Activated B cell treated with CpG ODN at 0.5 μM for 24 hours (primary cell): Measurements from ENCODE around the gene FCER2. TPM values are rescaled to one million over a fixed set of nuclear protein-coding genes. Genes with fewer than 3 reads are reported as not detected.

Experiments used
- ATAC-seq: fragments of 200-7000 bp; cut with Tn5 transposase; one replicate; pipeline ENCODE4 v1.10.0; 2021; ENCODE audit warnings: low read depth, mild to moderate bottlenecking, moderate library complexity
- CTCF ChIA-PET: fragments of 350-600 bp; sonication (Branson Sonifier 250); formaldehyde crosslinking; loops from one replicate; lab custom pipeline; 2021; ENCODE audit warnings: antibody characterized with exemption; lab: Charles Lee
- POLR2A ChIA-PET: fragments of 350-600 bp; sonication (Branson Sonifier 250); formaldehyde crosslinking; loops from one replicate; lab custom pipeline; 2021; ENCODE audit warnings: antibody characterized with exemption; lab: Charles Lee
- DNase-seq: peaks from one replicate; pipeline ENCODE4 v3.0.0; 2022
- H3K27ac Mint-ChIP-seq: one replicate; pipeline ENCODE4 v1.8.0; 2020; ENCODE audit warnings: mixed read lengths
- H3K27me3 Mint-ChIP-seq: one replicate; pipeline ENCODE4 v1.8.0; 2021; ENCODE audit warnings: mixed read lengths
- H3K36me3 Mint-ChIP-seq: one replicate; pipeline ENCODE4 v1.8.0; 2021; ENCODE audit warnings: low read depth, mixed read lengths
- H3K4me1 Mint-ChIP-seq: one replicate; pipeline ENCODE4 v1.8.0; 2021; ENCODE audit warnings: mixed read lengths
- H3K4me3 Mint-ChIP-seq: one replicate; pipeline ENCODE4 v1.8.0; 2020; ENCODE audit warnings: mild to moderate bottlenecking, mixed read lengths
- H3K9me3 Mint-ChIP-seq: one replicate; pipeline ENCODE4 v1.8.0; 2020; ENCODE audit warnings: mixed read lengths
- CTCF ChIP-seq: fragments of 200-600 bp; IDR thresholded peaks from one replicate; pipeline ENCODE4 v1.8.0; 2022; ENCODE audit warnings: antibody characterized with exemption, mild to moderate bottlenecking
- intact Hi-C: fragments of 100-400 bp; cut with micrococcal nuclease; formaldehyde crosslinking; loops from one replicate; pipeline ENCODE4 v1.15.1; 2024
- total RNA-seq: library from RNA; stranded (reverse); gene quantifications from 2 replicates; pipeline ENCODE4 v1.2.3, GENCODE V29; 2022

Gene FCER2
- total RNA-seq, 1 donor from 2014 or later: 193 TPM

- peaks cover 36% of the 10 kb centered on the region for H3K4me1 Mint-ChIP-seq
- no peak overlapping the region for H3K27ac Mint-ChIP-seq
- no peak for TF ChIP-seq CTCF
- ATAC-seq (no peak), DNase-seq (peak; percentile 7)
- no peaks in the 10 kb centered on the region for H3K36me3 Mint-ChIP-seq
- no peak overlapping the region for H3K4me3 Mint-ChIP-seq
- H3K9me3 Mint-ChIP-seq: no peaks in the 10 kb centered on the region
- H3K27me3 Mint-ChIP-seq: peaks cover 12% of the 10 kb centered on the region
- intact Hi-C loops: no loop called here
- POLR2A ChIA-PET: interaction anchor here (0.7 to 1.9 kb wide), 4 partner anchors 11 to 38 kb away, joined by 3 to 6 read pairs (median 4); partner anchors contain the start of gene FCER2
- CTCF ChIA-PET: interaction anchor here (1.4 kb wide), 1 partner anchor 59 kb away, joined by 7 read pairs; the partner anchor contains the start of gene TRAPPC5
These were observed 38.1 kb upstream of the FCER2 start for GRCh38 chr19:7739801-7740681.

GRCh38 chr19:7739211-7739755, 37.4 kb upstream of the FCER2 start:
- POLR2A ChIA-PET: interaction anchor here (0.7 to 1.9 kb wide), 2 partner anchors 12 to 37 kb away, joined by 3 to 4 read pairs; partner anchors contain the start of gene FCER2

GRCh38 chr19:7738023-7738422, 36.1 kb upstream of the FCER2 start:
- no peak for TF ChIP-seq CTCF
- Mint-ChIP-seq H3K9me3 (no peaks in the 10 kb centered on the region), H3K4me3 (no peak overlapping the region), H3K36me3 (no peaks in the 10 kb centered on the region), H3K27ac (no peak overlapping the region), H3K4me1 (peaks cover 20% of the 10 kb centered on the region), H3K27me3 (peaks cover 12% of the 10 kb centered on the region)
- ATAC-seq (no peak), DNase-seq (no peak)
- intact Hi-C loops: no loop called here
- CTCF ChIA-PET: interaction anchor here (1.1 kb wide), 1 partner anchor 57 kb away, joined by 3 read pairs; the partner anchor contains the start of gene TRAPPC5
- POLR2A ChIA-PET: interaction anchor here (0.7 to 1.9 kb wide), 2 partner anchors 13 to 129 kb away, joined by 4 read pairs; no protein-coding TSS in a partner anchor

More at GRCh38 chr19:7739211-7739755, 37.4 kb upstream of the FCER2 start:
- intact Hi-C loops: no loop called here
- no peaks in the 10 kb centered on the region for H3K36me3 Mint-ChIP-seq
- H3K4me1 Mint-ChIP-seq: peaks cover 30% of the 10 kb centered on the region
- no peak for DNase-seq
- H3K9me3 Mint-ChIP-seq: no peaks in the 10 kb centered on the region
- CTCF ChIA-PET: interaction anchor here (1.4 kb wide), 1 partner anchor 58 kb away, joined by 7 read pairs; the partner anchor contains the start of gene TRAPPC5
- ATAC-seq: no peak
- no peak for TF ChIP-seq CTCF
- H3K27ac Mint-ChIP-seq: no peak overlapping the region
- H3K4me3 Mint-ChIP-seq: no peak overlapping the region
- H3K27me3 Mint-ChIP-seq: peaks cover 12% of the 10 kb centered on the region

- Mint-ChIP-seq H3K27ac (no peak overlapping the region), H3K4me3 (no peak overlapping the region), H3K9me3 (no peaks in the 10 kb centered on the region), H3K36me3 (no peaks in the 10 kb centered on the region), H3K4me1 (peaks cover 13% of the 10 kb centered on the region), H3K27me3 (peaks cover 12% of the 10 kb centered on the region)
- DNase-seq (no peak), ATAC-seq (no peak)
- ChIA-PET CTCF (interaction anchor here (1.1 kb wide), 1 partner anchor 56 kb away, joined by 3 read pairs; the partner anchor contains the start of gene TRAPPC5), POLR2A (interaction anchor here (0.7 kb wide), 3 partner anchors 40 to 130 kb away, joined by 3 to 13 read pairs (median 4); no protein-coding TSS in a partner anchor)
- TF ChIP-seq CTCF: no peak
- intact Hi-C loops: no loop called here
These were observed 35.3 kb upstream of the FCER2 start for GRCh38 chr19:7737215-7737614.

GRCh38 chr19:7736148-7736547, 34.2 kb upstream of the FCER2 start:
- ChIA-PET CTCF (no interaction called here), POLR2A (no interaction called here)
- no peak overlapping the region for H3K27ac Mint-ChIP-seq

More at GRCh38 chr19:7736148-7736547, 34.2 kb upstream of the FCER2 start:
- Mint-ChIP-seq H3K9me3 (no peaks in the 10 kb centered on the region), H3K27me3 (peaks cover 12% of the 10 kb centered on the region), H3K4me1 (peaks cover 11% of the 10 kb centered on the region), H3K4me3 (no peak overlapping the region), H3K36me3 (no peaks in the 10 kb centered on the region)
- TF ChIP-seq CTCF: no peak
- no peak for DNase-seq
- intact Hi-C loops: no loop called here
- no peak for ATAC-seq
